ENCODE results near the gene M1AP. TPM values are rescaled to one million over a fixed set of nuclear protein-coding genes. Genes with fewer than 3 reads are reported as not detected.

The M1AP gene
- total and polyA plus RNA-seq, 2 donors (not counting 1 experiment from before 2014, with no cell fraction given) = not detected

DNA sequence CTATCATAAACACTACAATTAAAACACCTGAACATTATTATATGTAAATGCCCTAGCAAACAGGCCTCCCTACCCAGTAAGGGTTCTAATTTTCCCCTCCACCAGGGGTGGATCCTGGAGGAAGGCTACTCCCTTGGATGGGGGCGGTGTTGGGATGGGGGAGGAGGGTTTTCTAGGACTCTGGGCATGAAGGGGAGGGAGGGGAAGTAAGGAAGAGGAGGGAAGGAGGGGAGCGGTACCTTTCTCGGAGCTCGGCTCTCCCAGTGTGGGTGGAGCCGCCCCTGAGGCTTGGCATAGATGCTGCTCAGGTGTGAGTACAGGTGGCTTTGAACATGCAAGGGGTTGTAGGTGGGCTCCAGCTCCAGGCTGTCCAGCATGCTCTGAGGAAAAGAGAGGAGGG lies 88.2 kb downstream of the M1AP start:
- no peak overlapping the region for H3K27ac ChIP-seq (ENCODE audit: insufficient read depth, low read length)
- no peak overlapping the region for H3K4me2 ChIP-seq (ENCODE audit: extremely low read depth, insufficient read depth, low read length)
- no peak overlapping the region for H2AFZ ChIP-seq (ENCODE audit: low read length)
- H3K9me3 ChIP-seq (ENCODE audit: control insufficient read depth, insufficient read depth, low read depth, low read length) = no peaks in the 10 kb centered on the region
- H3K79me2 ChIP-seq (ENCODE audit: control insufficient read depth, insufficient read depth, low read length) = peaks cover 3% of the 10 kb centered on the region
- no peak overlapping the region for H3K9ac ChIP-seq (ENCODE audit: insufficient read depth, low read length)
- DNase-seq (ENCODE audit: low read depth in 2 of 2) = no peak
- no peak for TF ChIP-seq EZH2 (IDR thresholded peaks at IDR 0.05; ENCODE audit: low read length, missing control alignments)
- TF ChIP-seq, protein P1, sequence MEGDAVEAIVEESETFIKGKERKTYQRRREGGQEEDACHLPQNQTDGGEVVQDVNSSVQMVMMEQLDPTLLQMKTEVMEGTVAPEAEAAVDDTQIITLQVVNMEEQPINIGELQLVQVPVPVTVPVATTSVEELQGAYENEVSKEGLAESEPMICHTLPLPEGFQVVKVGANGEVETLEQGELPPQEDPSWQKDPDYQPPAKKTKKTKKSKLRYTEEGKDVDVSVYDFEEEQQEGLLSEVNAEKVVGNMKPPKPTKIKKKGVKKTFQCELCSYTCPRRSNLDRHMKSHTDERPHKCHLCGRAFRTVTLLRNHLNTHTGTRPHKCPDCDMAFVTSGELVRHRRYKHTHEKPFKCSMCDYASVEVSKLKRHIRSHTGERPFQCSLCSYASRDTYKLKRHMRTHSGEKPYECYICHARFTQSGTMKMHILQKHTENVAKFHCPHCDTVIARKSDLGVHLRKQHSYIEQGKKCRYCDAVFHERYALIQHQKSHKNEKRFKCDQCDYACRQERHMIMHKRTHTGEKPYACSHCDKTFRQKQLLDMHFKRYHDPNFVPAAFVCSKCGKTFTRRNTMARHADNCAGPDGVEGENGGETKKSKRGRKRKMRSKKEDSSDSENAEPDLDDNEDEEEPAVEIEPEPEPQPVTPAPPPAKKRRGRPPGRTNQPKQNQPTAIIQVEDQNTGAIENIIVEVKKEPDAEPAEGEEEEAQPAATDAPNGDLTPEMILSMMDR (conservative IDR thresholded peaks at IDR 0.05 in 1 of 2, IDR thresholded peaks at IDR 0.05 in 1 of 2; ENCODE audit: low read depth in 1 of 2, low read length in 2 of 2) = no peak
- H4K20me1 ChIP-seq (ENCODE audit: control insufficient read depth, extremely low read depth, insufficient read depth, low read length) = no peaks in the 10 kb centered on the region
- peaks cover 6% of the 10 kb centered on the region for H3K4me1 ChIP-seq (ENCODE audit: control insufficient read depth, extremely low read depth, insufficient read depth, low read length)
- H3K27me3 ChIP-seq (ENCODE audit: control insufficient read depth, insufficient read depth, low read length) = no peaks in the 10 kb centered on the region
- H3K4me3 ChIP-seq (replicated peaks in 1 of 4; ENCODE audit: control extremely low read depth in 1 of 4, insufficient read depth in 1 of 4, low read depth in 3 of 4, low read length in 4 of 4) = no peak overlapping the region
- peaks cover 4% of the 10 kb centered on the region for H3K36me3 ChIP-seq (ENCODE audit: control insufficient read depth, insufficient read depth, low read length)

DNA sequence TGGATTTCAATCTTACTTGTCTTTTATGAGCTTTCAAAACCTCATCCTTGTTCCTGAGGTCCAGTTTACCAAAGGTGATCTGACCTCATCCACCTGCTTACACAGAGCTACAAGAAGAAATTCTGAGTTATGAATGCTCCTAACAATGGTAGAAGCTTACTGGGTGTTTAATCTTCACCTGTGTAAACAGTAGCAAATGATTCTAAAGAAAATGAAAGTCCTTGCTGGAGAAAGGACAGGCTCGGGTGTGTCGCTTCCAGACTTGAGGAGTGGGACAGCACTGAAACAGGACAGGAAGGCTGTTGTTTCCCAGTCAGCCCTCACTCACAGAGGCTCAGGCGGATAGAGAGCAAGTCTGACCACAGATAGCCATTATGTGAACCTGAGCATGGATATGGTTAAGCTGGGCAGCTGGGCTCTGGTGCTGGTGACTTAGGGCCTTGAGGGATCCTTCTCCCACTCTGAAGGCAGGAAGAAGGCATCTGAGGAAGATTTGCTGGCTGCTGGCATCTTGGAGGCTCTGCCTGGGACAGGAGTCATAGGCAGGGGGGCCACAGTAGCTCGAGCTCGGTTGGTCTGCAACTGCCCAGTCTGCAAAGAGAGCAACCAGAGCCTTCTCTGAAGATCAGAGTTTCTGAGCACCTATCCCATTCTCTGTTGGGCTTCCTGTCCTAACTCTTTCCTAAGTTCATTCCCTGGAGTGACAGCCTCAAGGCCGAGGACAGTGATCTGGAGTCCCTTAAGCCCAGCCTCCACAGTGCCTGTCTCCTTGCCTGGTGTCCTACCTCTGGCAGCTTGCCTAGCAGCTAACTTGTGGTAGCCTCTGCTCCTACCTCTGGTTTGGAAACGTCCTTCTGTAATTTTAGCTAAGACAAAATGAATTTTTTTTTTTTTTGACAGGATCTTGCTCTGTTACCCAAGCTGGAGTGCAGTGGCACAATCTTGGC lies 89.6 kb downstream of the M1AP start:
- Histone ChIP-seq H2AFZ (ENCODE audit: low read length) (no peak overlapping the region), H3K9ac (ENCODE audit: insufficient read depth, low read length) (no peak overlapping the region), H3K4me2 (ENCODE audit: extremely low read depth, insufficient read depth, low read length) (no peak overlapping the region), H3K27ac (ENCODE audit: insufficient read depth, low read length) (no peak overlapping the region), H3K4me3 (replicated peaks in 1 of 4; ENCODE audit: control extremely low read depth in 1 of 4, insufficient read depth in 1 of 4, low read depth in 3 of 4, low read length in 4 of 4) (no peak overlapping the region), H4K20me1 (ENCODE audit: control insufficient read depth, extremely low read depth, insufficient read depth, low read length) (no peaks in the 10 kb centered on the region), H3K4me1 (ENCODE audit: control insufficient read depth, extremely low read depth, insufficient read depth, low read length) (peaks cover 4% of the 10 kb centered on the region), H3K27me3 (ENCODE audit: control insufficient read depth, insufficient read depth, low read length) (no peaks in the 10 kb centered on the region), H3K9me3 (ENCODE audit: control insufficient read depth, insufficient read depth, low read depth, low read length) (no peaks in the 10 kb centered on the region), H3K79me2 (ENCODE audit: control insufficient read depth, insufficient read depth, low read length) (peaks cover 3% of the 10 kb centered on the region), H3K36me3 (ENCODE audit: control insufficient read depth, insufficient read depth, low read length) (peaks cover 4% of the 10 kb centered on the region)
- TF ChIP-seq EZH2 (IDR thresholded peaks at IDR 0.05; ENCODE audit: low read length, missing control alignments) = no peak
- TF ChIP-seq, protein P1 (conservative IDR thresholded peaks at IDR 0.05 in 1 of 2, IDR thresholded peaks at IDR 0.05 in 1 of 2; ENCODE audit: low read depth in 1 of 2, low read length in 2 of 2) = no peak
- DNase-seq (ENCODE audit: low read depth in 2 of 2) = no peak

DNA sequence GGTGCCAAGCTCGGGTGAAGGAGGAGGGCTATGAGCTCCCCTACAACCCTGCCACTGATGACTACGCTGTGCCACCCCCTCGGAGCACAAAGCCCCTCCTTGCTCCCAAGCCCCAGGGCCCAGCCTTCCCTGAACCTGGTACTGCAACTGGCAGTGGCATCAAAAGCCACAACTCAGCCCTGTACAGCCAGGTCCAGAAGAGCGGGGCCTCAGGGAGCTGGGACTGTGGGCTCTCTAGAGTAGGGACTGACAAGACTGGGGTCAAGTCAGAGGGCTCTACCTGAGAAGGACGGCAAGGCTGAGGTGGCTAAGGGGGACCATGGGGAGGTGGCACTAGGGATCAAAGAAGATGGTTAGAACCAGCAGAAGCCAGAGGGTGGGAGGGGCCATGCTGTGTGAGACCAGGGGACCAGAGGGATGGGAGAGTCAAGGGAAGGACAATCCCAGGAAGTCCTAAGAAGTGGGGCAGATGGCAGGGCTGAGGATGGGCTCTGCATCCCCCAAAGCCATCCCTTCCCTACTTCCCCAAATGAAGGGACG lies 91.2 kb downstream of the M1AP start:
- Histone ChIP-seq H3K27me3 (ENCODE audit: control insufficient read depth, insufficient read depth, low read length) (no peaks in the 10 kb centered on the region), H3K4me3 (replicated peaks in 1 of 4; ENCODE audit: control extremely low read depth in 1 of 4, insufficient read depth in 1 of 4, low read depth in 3 of 4, low read length in 4 of 4) (no peak overlapping the region), H3K4me1 (ENCODE audit: control insufficient read depth, extremely low read depth, insufficient read depth, low read length) (peaks cover 4% of the 10 kb centered on the region), H3K36me3 (ENCODE audit: control insufficient read depth, insufficient read depth, low read length) (peaks cover 4% of the 10 kb centered on the region), H4K20me1 (ENCODE audit: control insufficient read depth, extremely low read depth, insufficient read depth, low read length) (no peaks in the 10 kb centered on the region), H3K79me2 (ENCODE audit: control insufficient read depth, insufficient read depth, low read length) (peaks cover 3% of the 10 kb centered on the region), H3K9ac (ENCODE audit: insufficient read depth, low read length) (no peak overlapping the region), H3K27ac (ENCODE audit: insufficient read depth, low read length) (no peak overlapping the region), H3K4me2 (ENCODE audit: extremely low read depth, insufficient read depth, low read length) (no peak overlapping the region), H2AFZ (ENCODE audit: low read length) (no peak overlapping the region), H3K9me3 (ENCODE audit: control insufficient read depth, insufficient read depth, low read depth, low read length) (no peaks in the 10 kb centered on the region)
- no peak for DNase-seq (ENCODE audit: low read depth in 2 of 2)
- TF ChIP-seq, protein P1 (conservative IDR thresholded peaks at IDR 0.05 in 1 of 2, IDR thresholded peaks at IDR 0.05 in 1 of 2; ENCODE audit: low read depth in 1 of 2, low read length in 2 of 2) = no peak

Measured in fibroblast of lung (primary cell).